A172 (cell line): ENCODE data around the gene SETD2. TPM values are rescaled to one million over a fixed set of nuclear protein-coding genes. Genes with fewer than 3 reads are reported as not detected.

ENCODE experiments used
- total RNA-seq: library from RNA; depleted of rRNA; stranded (reverse); fragments of >200 nt; shearing (Covaris generic); gene quantifications from 2 replicates; pipeline ENCODE4 v1.2.3, GENCODE V29; 2014; rRNA removed

SETD2 gene
- total RNA-seq, 1 experiment from 2014 or later = 22.6 TPM

Other genes starting within 250 kb of the SETD2 start
- 21.1 and 32.5 TPM in 2 replicates for gene CCDC12, start 187.4 kb downstream of the SETD2 start, total RNA-seq
- gene NBEAL2, start 184.4 kb downstream of the SETD2 start, total RNA-seq = 10.9 and 13.9 TPM in 2 replicates
- 9.1 and 12.2 TPM in 2 replicates for gene KIF9, start 118.7 kb upstream of the SETD2 start, total RNA-seq
- 12.1 and 14.9 TPM in 2 replicates for gene KLHL18, start 118.8 kb upstream of the SETD2 start, total RNA-seq
- 12.1 and 15.1 TPM in 2 replicates for gene PTPN23, start 216.9 kb upstream of the SETD2 start, total RNA-seq